NB4 (cell line): ENCODE measurements around the gene IQCC.

ENCODE experiments used
- DNase-seq: peaks from one replicate; pipeline ENCODE4 v3.0.0; 2010; ENCODE audit warnings: low read depth
- H3K4me3 ChIP-seq: one replicate; pipeline ENCODE4 v1.5.1; 2011; ENCODE audit warnings: mild to moderate bottlenecking, low read depth, low read length, moderate library complexity
- MYC ChIP-seq: IDR thresholded peaks from 2 replicates; pipeline ENCODE4 v1.6.1; 2011; ENCODE audit warnings: low read depth, low read length
- POLR2A ChIP-seq: IDR thresholded peaks from 2 replicates; pipeline ENCODE4 v1.6.1; 2011; ENCODE audit warnings: mild to moderate bottlenecking; ENCODE audit not compliant: insufficient read length; ENCODE audit errors: extremely low read depth
- TF ChIP-seq, protein P1 (sequence below): IDR thresholded peaks from one replicate; pipeline ENCODE4 v1.5.1; 2012; ENCODE audit warnings: low read depth, low read length
- TF ChIP-seq, protein P2 (sequence below): IDR thresholded peaks from 2 replicates; pipeline ENCODE4 v1.6.1; 2011; ENCODE audit warnings: low read depth, low read length

The IQCC gene

DNA sequence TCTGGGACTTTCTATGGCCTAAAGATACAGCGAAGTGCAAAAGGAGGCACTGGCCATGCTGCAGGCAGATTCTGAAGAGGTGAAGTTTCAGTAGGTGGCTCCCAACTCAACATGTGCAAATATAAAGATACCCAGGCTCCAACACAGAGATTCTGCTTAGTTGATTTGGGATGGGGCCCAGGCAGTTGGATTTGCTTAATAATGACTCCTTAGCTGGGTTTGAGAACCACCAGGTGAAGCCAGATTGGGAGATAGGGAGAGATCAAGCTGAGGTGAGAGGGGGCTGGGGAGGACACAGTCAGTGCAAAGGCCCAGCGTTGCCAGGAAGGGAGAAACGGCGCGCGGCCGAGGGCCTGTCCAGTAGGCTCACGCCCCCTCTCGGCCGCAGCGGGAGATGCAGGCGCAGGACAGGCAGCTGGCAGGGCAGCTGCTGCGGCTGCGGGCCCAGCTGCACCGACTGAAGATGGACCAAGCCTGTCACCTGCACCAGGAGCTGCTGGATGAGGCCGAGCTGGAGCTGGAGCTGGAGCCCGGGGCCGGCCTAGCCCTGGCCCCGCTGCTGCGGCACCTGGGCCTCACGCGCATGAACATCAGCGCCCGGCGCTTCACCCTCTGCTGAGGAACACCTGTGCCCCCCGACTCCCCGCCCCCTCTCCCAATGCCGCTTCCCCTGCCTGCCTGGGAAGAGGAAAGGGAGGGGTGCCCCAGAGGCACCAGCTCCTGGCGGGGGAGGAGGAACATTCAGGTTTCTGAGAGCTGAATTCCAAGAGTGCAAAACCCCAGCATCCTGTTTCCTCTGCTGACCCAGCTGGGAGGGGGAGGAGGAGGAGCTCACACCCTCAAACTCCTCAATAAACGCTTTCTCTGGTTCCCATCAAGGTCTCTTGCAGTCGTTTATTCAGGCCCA, 42.8 kb downstream of the IQCC start:
- no peak overlapping the region for H3K4me3 ChIP-seq
- TF ChIP-seq, protein P1, sequence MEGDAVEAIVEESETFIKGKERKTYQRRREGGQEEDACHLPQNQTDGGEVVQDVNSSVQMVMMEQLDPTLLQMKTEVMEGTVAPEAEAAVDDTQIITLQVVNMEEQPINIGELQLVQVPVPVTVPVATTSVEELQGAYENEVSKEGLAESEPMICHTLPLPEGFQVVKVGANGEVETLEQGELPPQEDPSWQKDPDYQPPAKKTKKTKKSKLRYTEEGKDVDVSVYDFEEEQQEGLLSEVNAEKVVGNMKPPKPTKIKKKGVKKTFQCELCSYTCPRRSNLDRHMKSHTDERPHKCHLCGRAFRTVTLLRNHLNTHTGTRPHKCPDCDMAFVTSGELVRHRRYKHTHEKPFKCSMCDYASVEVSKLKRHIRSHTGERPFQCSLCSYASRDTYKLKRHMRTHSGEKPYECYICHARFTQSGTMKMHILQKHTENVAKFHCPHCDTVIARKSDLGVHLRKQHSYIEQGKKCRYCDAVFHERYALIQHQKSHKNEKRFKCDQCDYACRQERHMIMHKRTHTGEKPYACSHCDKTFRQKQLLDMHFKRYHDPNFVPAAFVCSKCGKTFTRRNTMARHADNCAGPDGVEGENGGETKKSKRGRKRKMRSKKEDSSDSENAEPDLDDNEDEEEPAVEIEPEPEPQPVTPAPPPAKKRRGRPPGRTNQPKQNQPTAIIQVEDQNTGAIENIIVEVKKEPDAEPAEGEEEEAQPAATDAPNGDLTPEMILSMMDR: peak; percentile 84
- TF ChIP-seq, protein P2, sequence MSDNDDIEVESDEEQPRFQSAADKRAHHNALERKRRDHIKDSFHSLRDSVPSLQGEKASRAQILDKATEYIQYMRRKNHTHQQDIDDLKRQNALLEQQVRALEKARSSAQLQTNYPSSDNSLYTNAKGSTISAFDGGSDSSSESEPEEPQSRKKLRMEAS: no peak
- peak; percentile 70 for DNase-seq

DNA sequence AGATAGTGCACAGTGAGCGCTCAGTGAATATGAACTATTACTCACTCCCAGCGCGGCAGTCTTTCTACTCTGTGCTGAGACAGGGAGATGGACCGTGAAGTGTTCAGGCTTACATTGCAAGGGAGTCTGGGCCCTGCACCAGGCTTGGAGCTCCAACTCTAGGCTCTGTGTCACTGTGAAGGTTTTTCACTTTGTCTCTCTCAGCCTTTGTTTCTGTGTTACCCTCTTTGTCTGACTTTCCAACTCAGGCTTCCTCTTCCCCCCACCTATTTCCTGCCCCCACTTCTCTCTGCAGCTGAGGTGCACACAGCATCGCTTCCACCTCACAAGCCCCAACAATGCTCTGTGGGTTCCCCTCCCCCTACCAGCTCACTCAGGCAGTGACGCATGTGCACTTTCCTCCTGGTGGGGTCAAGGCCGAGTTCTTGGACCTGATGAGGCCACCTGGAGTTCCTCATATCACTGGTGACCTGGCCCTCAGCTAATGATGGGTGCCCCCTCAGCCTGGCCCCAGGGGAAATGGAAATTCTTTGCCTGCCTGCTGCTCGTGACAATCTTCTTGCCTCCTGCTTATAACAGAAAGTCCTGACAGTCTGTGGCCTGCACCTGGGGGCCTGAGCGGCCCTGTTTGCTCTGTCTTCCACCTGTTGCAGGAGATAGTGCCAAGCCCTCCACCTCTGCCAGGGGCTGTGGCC, 44.5 kb downstream of the IQCC start:
- TF ChIP-seq POLR2A (no peak), MYC (no peak)
- TF ChIP-seq, protein P2: no peak
- TF ChIP-seq, protein P1: no peak

DNA sequence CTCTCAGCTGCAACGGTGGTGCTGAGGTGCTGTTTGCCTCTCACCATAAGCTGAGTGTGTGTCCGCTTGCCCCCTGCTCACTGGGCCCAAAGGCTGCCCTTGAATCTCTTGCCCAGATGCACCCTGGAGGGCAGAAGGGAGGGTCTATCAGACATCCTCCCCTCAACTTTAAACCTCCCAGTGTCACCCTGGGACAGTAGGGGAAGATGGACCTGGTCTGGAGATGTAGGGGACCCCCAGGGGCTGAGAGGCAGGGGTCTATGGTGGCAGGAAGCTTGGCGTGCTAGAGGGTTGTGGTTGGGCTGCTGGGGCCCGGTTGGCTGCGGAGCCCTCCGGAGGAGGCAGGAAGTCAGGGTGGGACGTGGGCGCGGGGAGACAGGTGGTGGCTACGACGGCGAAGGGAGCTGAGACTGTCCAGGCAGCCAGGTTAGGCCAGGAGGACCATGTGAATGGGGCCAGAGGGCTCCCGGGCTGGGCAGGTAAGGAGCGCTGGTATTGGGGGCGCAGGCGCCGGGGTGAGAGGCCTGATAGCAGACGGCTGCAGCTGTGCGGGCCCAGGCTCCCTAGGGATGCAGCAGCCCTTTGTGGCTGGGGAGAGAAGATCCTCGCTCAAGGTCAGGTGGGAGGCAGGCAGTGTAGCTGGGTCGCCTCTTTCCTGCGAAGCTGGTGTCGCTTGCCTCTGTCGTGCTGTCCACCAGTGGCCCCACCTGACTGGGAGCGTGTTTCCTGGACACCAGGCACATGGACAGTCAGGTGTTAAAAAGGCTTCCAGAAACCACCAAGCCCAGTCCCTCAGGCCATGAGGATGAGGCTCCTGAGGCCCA, 45.6 kb downstream of the IQCC start, which contains the start of gene LCK:
Gene LCK, plus strand, starts transcription at position 373 of the 824 bp plus-strand sequence. CDS start 23,065 bp downstream, outside the sequence.
- TF ChIP-seq, protein P1: no peak
- TF ChIP-seq, protein P2: no peak
- TF ChIP-seq MYC: no peak
- TF ChIP-seq POLR2A: no peak
- no peak within 1 kb of the TSS for H3K4me3 ChIP-seq
- DNase-seq: no peak

More for the DNA sequence above, 44.5 kb downstream of the IQCC start:
- no peak for DNase-seq
- no peak overlapping the region for H3K4me3 ChIP-seq

DNA sequence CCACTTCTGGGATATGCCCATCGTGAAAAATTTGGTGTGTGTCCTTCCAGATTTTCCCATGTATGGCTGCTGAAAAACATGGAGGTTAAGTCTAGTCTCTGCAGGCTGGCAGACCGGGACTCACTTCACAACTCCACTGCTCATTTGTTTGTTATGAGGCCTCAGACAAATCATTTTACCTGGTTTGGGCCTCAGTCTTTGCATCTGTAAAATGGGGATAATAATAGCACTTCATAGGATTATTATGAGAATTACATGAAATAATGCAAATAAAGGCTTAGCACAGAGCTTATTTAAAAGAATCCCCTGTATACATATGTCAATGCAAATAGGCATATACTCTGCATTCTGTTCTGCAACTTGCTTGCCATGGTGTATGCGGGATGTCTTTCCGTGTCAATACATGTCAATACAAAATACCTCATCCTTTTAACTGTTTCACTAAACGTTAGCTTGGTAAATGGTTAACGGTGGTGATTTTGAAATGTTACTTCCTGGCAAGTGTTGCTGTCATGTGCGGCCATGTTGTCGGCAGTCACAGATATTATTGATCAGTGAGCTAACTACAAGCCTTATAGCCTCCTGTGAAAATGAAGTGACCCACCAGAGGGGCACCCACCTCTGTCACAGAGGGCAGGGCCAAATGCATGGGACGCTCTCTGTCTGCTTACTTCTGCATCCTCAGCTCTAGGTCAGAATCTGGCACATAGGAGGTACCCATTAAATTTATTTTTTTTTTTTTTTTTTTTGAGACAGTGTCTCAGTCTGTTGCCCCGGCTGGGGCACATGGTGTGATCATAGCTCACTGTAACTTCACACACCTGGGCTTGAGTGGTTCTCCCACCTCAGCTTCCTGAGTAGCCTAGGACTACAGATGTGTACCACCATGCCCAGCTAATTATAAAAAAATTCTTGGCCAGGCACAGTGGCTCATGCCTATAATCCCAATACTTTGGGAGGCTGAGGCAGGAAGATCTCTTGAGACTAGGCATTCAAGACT, 49.9 kb downstream of the IQCC start:
- no peak for DNase-seq
- TF ChIP-seq, protein P2: no peak
- TF ChIP-seq, protein P1: no peak
- no peak for TF ChIP-seq POLR2A
- no peak for TF ChIP-seq MYC
- H3K4me3 ChIP-seq: no peak overlapping the region
